HEK293 (cell line): ENCODE measurements around the gene BCAR1.
"Not testable (repeated sequence)": the region's sequence is repeated elsewhere in the genome, so short reads cannot be mapped to it uniquely, and the experiment has no call there.

Source experiments
- CTCF ChIA-PET: fragments of 350-600 bp; formaldehyde crosslinking; extraction: SDS; loops from one replicate; lab custom pipeline; 2021; ENCODE audit warnings: antibody characterized with exemption; lab: Yijun Ruan, JAX
- POLR2A ChIA-PET: fragments of 300-600 bp; formaldehyde crosslinking; extraction: SDS; loops from one replicate; lab custom pipeline; 2020; ENCODE audit warnings: antibody characterized with exemption, inconsistent platforms; lab: Yijun Ruan, JAX
- H3K27ac ChIP-seq: fragments of 200-500 bp; sonication (Bioruptor generic); 2 replicates; pipeline ENCODE4 v1.5.1; 2014; ENCODE audit warnings: low read depth, low read length, control low read depth, inconsistent platforms; ENCODE audit errors: extremely low read depth
- H3K36me3 ChIP-seq, 2 experiments: fragments of 200-500 bp in 1 of 2; sonication (Bioruptor generic) in 1 of 2; 1 replicate in 1 of 2; 2 replicates in 1 of 2; pipeline ENCODE4 v1.5.1; 2014 to 2017; ENCODE audit warnings: inconsistent platforms in 2 of 2, low read length in 2 of 2; ENCODE audit not compliant: control insufficient read depth in 2 of 2, insufficient read depth in 1 of 2
- H3K4me1 ChIP-seq: fragments of 200-500 bp; sonication (Bioruptor generic); 2 replicates; pipeline ENCODE4 v1.5.1; 2014; ENCODE audit warnings: mild to moderate bottlenecking, low read length, inconsistent platforms; ENCODE audit not compliant: control insufficient read depth, insufficient read depth
- H3K4me3 ChIP-seq: 2 replicates; pipeline ENCODE4 v1.5.1; 2011; ENCODE audit warnings: low read depth, mild to moderate bottlenecking, control low read depth, low read length, moderate library complexity
- H3K9me3 ChIP-seq: fragments of 200-500 bp; sonication (Bioruptor generic); 2 replicates; pipeline ENCODE4 v1.5.1; 2014; ENCODE audit warnings: low read depth, low read length, inconsistent platforms; ENCODE audit not compliant: control insufficient read depth, insufficient read depth
- GLIS1 ChIP-seq: fragments of 450-650 bp; formaldehyde crosslinking; IDR thresholded peaks from 2 replicates; pipeline ENCODE4 v1.5.1; 2016; ENCODE audit warnings: missing biosample characterization, missing genetic modification characterization
- HOXC10 ChIP-seq: sonication (generic); formaldehyde crosslinking; IDR thresholded peaks from 2 replicates; pipeline ENCODE4 v1.8.1; 2023; ENCODE audit warnings: mild to moderate bottlenecking, missing genetic modification reagents
- KLF9 ChIP-seq: fragments of 450-650 bp; formaldehyde crosslinking; IDR thresholded peaks from 2 replicates; pipeline ENCODE4 v1.5.1; 2016; ENCODE audit warnings: missing biosample characterization, missing genetic modification characterization, low read depth
- TCF7L2 ChIP-seq: IDR thresholded peaks from 2 replicates; pipeline ENCODE4 v1.6.1; 2011; ENCODE audit warnings: low read depth, mild to moderate bottlenecking, inconsistent platforms, low read length, moderate library complexity, borderline replicate concordance
- YY2 ChIP-seq: fragments of 450-650 bp; formaldehyde crosslinking; IDR thresholded peaks from 2 replicates; pipeline ENCODE4 v1.5.1; 2016; ENCODE audit warnings: missing biosample characterization, missing genetic modification characterization
- ZFHX2 ChIP-seq: fragments of 450-650 bp; formaldehyde crosslinking; conservative IDR thresholded peaks from 2 replicates; pipeline ENCODE4 v1.5.1; 2016; ENCODE audit warnings: missing biosample characterization, missing genetic modification characterization
- ZIC2 ChIP-seq: fragments of 450-650 bp; formaldehyde crosslinking; IDR thresholded peaks from 2 replicates; pipeline ENCODE4 v1.5.1; 2016; ENCODE audit warnings: missing biosample characterization, missing genetic modification characterization
- ZNF157 ChIP-seq: fragments of 450-650 bp; formaldehyde crosslinking; IDR thresholded peaks from 2 replicates; pipeline ENCODE4 v1.5.1; 2016; ENCODE audit warnings: missing biosample characterization, missing genetic modification characterization
- ZNF16 ChIP-seq: fragments of 450-650 bp; formaldehyde crosslinking; IDR thresholded peaks from 2 replicates; pipeline ENCODE4 v1.5.1; 2016; ENCODE audit warnings: low read depth, missing biosample characterization, missing genetic modification characterization
- ZNF239 ChIP-seq: fragments of 450-650 bp; formaldehyde crosslinking; IDR thresholded peaks from 2 replicates; pipeline ENCODE4 v1.5.1; 2016; ENCODE audit warnings: missing biosample characterization, missing genetic modification characterization
- ZNF433 ChIP-seq: fragments of 450-650 bp; formaldehyde crosslinking; IDR thresholded peaks from 2 replicates; pipeline ENCODE4 v1.5.1; 2016; ENCODE audit warnings: missing biosample characterization, missing genetic modification characterization, low read depth
- ZNF521 ChIP-seq: fragments of 450-650 bp; formaldehyde crosslinking; IDR thresholded peaks from 2 replicates; pipeline ENCODE4 v1.5.1; 2017; ENCODE audit warnings: missing biosample characterization, mild to moderate bottlenecking, missing genetic modification characterization
- ZNF530 ChIP-seq: fragments of 450-650 bp; formaldehyde crosslinking; IDR thresholded peaks from 2 replicates; pipeline ENCODE4 v1.5.1; 2016; ENCODE audit warnings: low read depth, missing biosample characterization, missing genetic modification characterization
- ZNF560 ChIP-seq: fragments of 450-650 bp; formaldehyde crosslinking; IDR thresholded peaks from 2 replicates; pipeline ENCODE4 v1.5.1; 2017; ENCODE audit warnings: missing biosample characterization, missing genetic modification characterization, borderline replicate concordance
- ZNF561 ChIP-seq: fragments of 450-650 bp; IDR thresholded peaks from 2 replicates; pipeline ENCODE4 v1.5.1; 2018; ENCODE audit warnings: missing biosample characterization, missing genetic modification characterization, borderline replicate concordance
- ZNF610 ChIP-seq: fragments of 450-650 bp; formaldehyde crosslinking; IDR thresholded peaks from 2 replicates; pipeline ENCODE4 v1.5.1; 2016; ENCODE audit warnings: missing biosample characterization, missing genetic modification characterization, borderline replicate concordance
- ZNF623 ChIP-seq: fragments of 450-650 bp; formaldehyde crosslinking; IDR thresholded peaks from 2 replicates; pipeline ENCODE4 v1.5.1; 2016; ENCODE audit warnings: missing biosample characterization, missing genetic modification characterization
- ZNF626 ChIP-seq: fragments of 450-650 bp; sonication (Bioruptor Pico); formaldehyde crosslinking; IDR thresholded peaks from 2 replicates; pipeline ENCODE4 v1.5.1; 2018; ENCODE audit warnings: missing biosample characterization, missing genetic modification characterization, inconsistent platforms
- ZNF768 ChIP-seq: fragments of 450-650 bp; formaldehyde crosslinking; IDR thresholded peaks from 2 replicates; pipeline ENCODE4 v1.5.1; 2018; ENCODE audit warnings: missing biosample characterization, mild to moderate bottlenecking, missing genetic modification characterization
- ZNF777 ChIP-seq: fragments of 450-650 bp; formaldehyde crosslinking; IDR thresholded peaks from 2 replicates; pipeline ENCODE4 v1.5.1; 2017; ENCODE audit warnings: missing biosample characterization, missing genetic modification characterization, borderline replicate concordance
- ZNF785 ChIP-seq: fragments of 450-650 bp; formaldehyde crosslinking; IDR thresholded peaks from 2 replicates; pipeline ENCODE4 v1.5.1; 2016; ENCODE audit warnings: missing biosample characterization, missing genetic modification characterization
- TF ChIP-seq, protein P1 (sequence below): fragments of 450-650 bp; IDR thresholded peaks from 2 replicates; pipeline ENCODE4 v1.5.1; 2018; ENCODE audit warnings: missing biosample characterization, mild to moderate bottlenecking, missing genetic modification characterization

Gene BCAR1

GRCh38 chr16:75244844-75245758 lies 6.3 kb downstream of the BCAR1 start (continued):
- TF ChIP-seq ZNF433 (tag by site-specific recombination) (no peak), ZNF530 (tag by site-specific recombination) (no peak), ZNF521 (tag by site-specific recombination) (no peak), ZNF157 (tag by site-specific recombination) (no peak), ZNF239 (tag by site-specific recombination) (no peak)

DNA sequence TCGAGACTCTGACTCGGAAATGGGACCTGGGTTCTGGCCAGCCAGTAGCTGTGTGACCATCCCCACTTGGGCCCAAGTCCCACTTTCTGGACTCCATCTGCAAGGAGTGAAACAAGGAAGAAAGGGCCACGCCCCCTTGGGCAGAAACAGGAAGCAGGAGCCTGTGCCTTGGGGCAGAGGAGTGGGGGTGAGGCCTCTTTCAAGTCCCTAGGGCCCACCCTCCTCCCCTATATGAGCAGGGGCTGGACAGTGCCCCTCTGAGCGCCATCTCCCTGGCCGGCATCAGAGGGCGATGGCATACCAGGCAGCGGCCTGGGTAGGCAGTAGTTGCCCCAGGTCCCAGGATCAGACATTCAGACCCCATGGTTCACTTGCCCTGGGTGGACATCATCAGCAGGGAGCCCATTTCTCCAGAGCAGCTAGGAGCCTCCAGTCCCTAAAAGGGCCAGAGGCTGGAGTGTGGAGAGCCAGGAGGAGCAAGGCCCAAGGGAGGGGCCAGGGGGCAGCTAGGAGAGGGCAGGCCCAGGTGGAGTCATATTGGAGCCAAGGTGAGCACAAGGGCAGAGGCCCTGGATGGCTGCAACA lies 7.1 kb downstream of the BCAR1 start:
- Histone ChIP-seq H3K9me3 (no peaks in the 10 kb centered on the region), H3K4me1 (peaks cover 2% of the 10 kb centered on the region; the same call in 1 of the 2 replicates), H3K36me3 (peaks cover 0 to 48% of the 10 kb centered on the region in 2 experiments; a peak in 1 of 3 replicates)
- TF ChIP-seq TCF7L2: no peak
- peak; percentile 68 for TF ChIP-seq KLF9 (tag by site-specific recombination)
- TF ChIP-seq, all 188 proteins: peak for 1
- H3K4me3 ChIP-seq: no peak overlapping the region
- H3K27ac ChIP-seq: no peak overlapping the region
- CTCF ChIA-PET: interaction anchor here (1.3 kb wide), 1 partner anchor 45 kb away, joined by 4 read pairs; no protein-coding TSS in a partner anchor
- POLR2A ChIA-PET: interaction anchor here (0.6 kb wide), 1 partner anchor 156 kb away, joined by 5 read pairs; no protein-coding TSS in a partner anchor

DNA sequence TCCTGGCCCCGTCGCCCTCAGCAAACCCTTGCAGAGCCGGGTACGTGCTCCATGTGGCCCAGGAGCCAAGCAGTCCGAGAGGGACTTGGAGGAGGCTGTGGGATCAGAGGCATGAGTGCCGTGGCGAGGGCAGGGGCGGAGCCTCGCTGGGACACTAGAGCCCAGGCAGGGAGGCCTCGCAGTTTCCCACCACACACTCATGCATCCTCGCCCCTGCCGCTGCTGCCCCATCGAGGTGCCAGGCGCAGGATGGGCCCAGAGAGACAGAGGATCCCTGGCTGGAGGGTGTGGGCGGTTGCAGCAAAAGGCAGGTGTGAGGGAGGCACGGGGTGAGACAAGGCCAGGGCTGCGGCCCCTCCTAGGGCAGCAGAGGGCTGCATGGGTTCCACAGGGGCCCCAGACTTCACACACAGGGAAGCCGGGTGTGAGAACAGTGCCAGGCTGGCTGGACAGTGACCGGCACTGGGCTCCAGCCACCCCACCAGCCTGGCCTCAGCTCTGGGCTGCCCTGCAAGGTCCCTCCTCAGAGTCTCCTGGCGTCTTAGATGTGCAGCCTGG lies 7.7 kb downstream of the BCAR1 start:
- CTCF ChIA-PET: no interaction called here

GRCh38 chr16:75242436-75243078 lies 8.9 kb downstream of the BCAR1 start:
- peaks cover 0 to 48% of the 10 kb centered on the region in 2 experiments; a peak in 1 of 3 replicates for H3K36me3 ChIP-seq
- H3K4me3 ChIP-seq, H3K27ac ChIP-seq, H3K4me1 ChIP-seq, POLR2A ChIA-PET, H3K9me3 ChIP-seq: not testable (repeated sequence)
- CTCF ChIA-PET: interaction anchor here (0.9 kb wide), 1 partner anchor 9 kb away, joined by 3 read pairs; no protein-coding TSS in a partner anchor

More for the DNA sequence above, 7.7 kb downstream of the BCAR1 start:
- TF ChIP-seq ZFHX2 (tag by site-specific recombination) (0 out of 2 replicates have a peak, but pooled peaks have one; percentile 7), ZNF561 (tag by site-specific recombination) (no peak), YY2 (tag by site-specific recombination) (no peak), ZNF623 (tag by site-specific recombination) (no peak), ZNF777 (tag by site-specific recombination) (no peak), ZNF785 (no peak)
- POLR2A ChIA-PET: interaction anchor here (0.6 kb wide), 1 partner anchor 156 kb away, joined by 5 read pairs; no protein-coding TSS in a partner anchor
- Histone ChIP-seq H3K4me1 (peaks cover 5% of the 10 kb centered on the region; the same call in 1 of the 2 replicates), H3K9me3 (no peaks in the 10 kb centered on the region), H3K36me3 (peaks cover 0 to 46% of the 10 kb centered on the region in 2 experiments; a peak in 1 of 3 replicates), H3K4me3 (no peak overlapping the region), H3K27ac (no peak overlapping the region)

- no peaks in the 10 kb centered on the region for H3K9me3 ChIP-seq
- H3K4me1 ChIP-seq: peaks cover 6% of the 10 kb centered on the region; the same call in 1 of the 2 replicates
- H3K4me3 ChIP-seq: no peak overlapping the region
- ChIA-PET CTCF (no interaction called here), POLR2A (no interaction called here)
- H3K36me3 ChIP-seq: peaks cover 0 to 50% of the 10 kb centered on the region in 2 experiments; a peak in 1 of 3 replicates
- no peak overlapping the region for H3K27ac ChIP-seq
- TF ChIP-seq ZNF560 (tag by site-specific recombination) (no peak), HOXC10 (CRISPR knock-in tag) (no peak), ZNF768 (no peak), ZNF16 (no peak), ZNF626 (tag by site-specific recombination) (no peak), ZNF610 (no peak), GLIS1 (tag by site-specific recombination) (no peak), ZIC2 (tag by site-specific recombination) (no peak)
- TF ChIP-seq, protein P1, sequence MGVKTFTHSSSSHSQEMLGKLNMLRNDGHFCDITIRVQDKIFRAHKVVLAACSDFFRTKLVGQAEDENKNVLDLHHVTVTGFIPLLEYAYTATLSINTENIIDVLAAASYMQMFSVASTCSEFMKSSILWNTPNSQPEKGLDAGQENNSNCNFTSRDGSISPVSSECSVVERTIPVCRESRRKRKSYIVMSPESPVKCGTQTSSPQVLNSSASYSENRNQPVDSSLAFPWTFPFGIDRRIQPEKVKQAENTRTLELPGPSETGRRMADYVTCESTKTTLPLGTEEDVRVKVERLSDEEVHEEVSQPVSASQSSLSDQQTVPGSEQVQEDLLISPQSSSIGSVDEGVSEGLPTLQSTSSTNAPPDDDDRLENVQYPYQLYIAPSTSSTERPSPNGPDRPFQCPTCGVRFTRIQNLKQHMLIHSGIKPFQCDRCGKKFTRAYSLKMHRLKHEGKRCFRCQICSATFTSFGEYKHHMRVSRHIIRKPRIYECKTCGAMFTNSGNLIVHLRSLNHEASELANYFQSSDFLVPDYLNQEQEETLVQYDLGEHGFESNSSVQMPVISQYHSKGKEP (tag by site-specific recombination): no peak
Observed at GRCh38 chr16:75241955-75242354, 9.5 kb downstream of the BCAR1 start.
